Osteoblast (primary cell): Measurements from ENCODE around the gene ADAMTS16. TPM values are rescaled to one million over a fixed set of nuclear protein-coding genes. Genes with fewer than 3 reads are reported as not detected.

Experiments
- DNase-seq: peaks from one replicate; pipeline ENCODE4 v3.0.0; 2011; ENCODE audit warnings: low spot score, mixed read lengths; ENCODE audit not compliant: insufficient read length; ENCODE audit errors: missing footprints
- H2AFZ ChIP-seq: 2 replicates; pipeline ENCODE4 v1.6.0; 2011; ENCODE audit warnings: mild to moderate bottlenecking, low read length
- H3K27ac ChIP-seq: 2 replicates; pipeline ENCODE4 v1.5.1; 2011; ENCODE audit warnings: mild to moderate bottlenecking, low read depth, low read length, moderate library complexity
- H3K27me3 ChIP-seq: 2 replicates; pipeline ENCODE4 v1.6.0; 2012; ENCODE audit warnings: mild to moderate bottlenecking, control low read depth, inconsistent platforms, low read length, moderate library complexity; ENCODE audit not compliant: insufficient read depth
- H3K36me3 ChIP-seq: 2 replicates; pipeline ENCODE4 v1.5.1; 2011; ENCODE audit warnings: mild to moderate bottlenecking, low read length, control low read depth, moderate library complexity; ENCODE audit not compliant: insufficient read depth
- H3K4me1 ChIP-seq: 2 replicates; pipeline ENCODE4 v1.5.1; 2011; ENCODE audit warnings: mild to moderate bottlenecking, low read length, control low read depth, moderate library complexity; ENCODE audit not compliant: insufficient read depth
- H3K4me2 ChIP-seq: 2 replicates; pipeline ENCODE4 v1.6.0; 2011; ENCODE audit warnings: mild to moderate bottlenecking, low read length; ENCODE audit not compliant: insufficient read depth
- H3K4me3 ChIP-seq: fragments of 200-600 bp; sonication (generic); 3 replicates; pipeline ENCODE4 v1.5.1; 2012; ENCODE audit warnings: mild to moderate bottlenecking, low read length, inconsistent platforms; ENCODE audit not compliant: insufficient read depth
- H3K79me2 ChIP-seq: 2 replicates; pipeline ENCODE4 v1.6.0; 2012; ENCODE audit warnings: mild to moderate bottlenecking, low read length, control low read depth, inconsistent platforms; ENCODE audit not compliant: insufficient read depth
- H3K9me3 ChIP-seq: 2 replicates; pipeline ENCODE4 v1.5.1; 2011; ENCODE audit warnings: low read depth, low read length, control low read depth
- H4K20me1 ChIP-seq: 2 replicates; pipeline ENCODE4 v1.6.0; 2012; ENCODE audit warnings: mild to moderate bottlenecking, low read length, control low read depth; ENCODE audit not compliant: insufficient read depth
- small RNA-seq: library from RNA; depleted of rRNA; stranded (forward); fragments of <200 nt; gene quantifications from one replicate; pipeline ENCODE3, GENCODE V24; 2012
- total RNA-seq: library from RNA; depleted of rRNA; stranded (reverse); fragments of >200 nt; gene quantifications from 2 replicates; pipeline ENCODE4 v1.2.3, GENCODE V29; 2012
- TF ChIP-seq, protein P1 (sequence below): IDR thresholded peaks from 2 replicates; pipeline ENCODE4 v1.5.1; 2011; ENCODE audit warnings: mild to moderate bottlenecking, low read depth, low read length, moderate library complexity; ENCODE audit errors: extremely low read depth

ADAMTS16 gene
- total RNA-seq, 1 donor = 1.4 TPM

DNA sequence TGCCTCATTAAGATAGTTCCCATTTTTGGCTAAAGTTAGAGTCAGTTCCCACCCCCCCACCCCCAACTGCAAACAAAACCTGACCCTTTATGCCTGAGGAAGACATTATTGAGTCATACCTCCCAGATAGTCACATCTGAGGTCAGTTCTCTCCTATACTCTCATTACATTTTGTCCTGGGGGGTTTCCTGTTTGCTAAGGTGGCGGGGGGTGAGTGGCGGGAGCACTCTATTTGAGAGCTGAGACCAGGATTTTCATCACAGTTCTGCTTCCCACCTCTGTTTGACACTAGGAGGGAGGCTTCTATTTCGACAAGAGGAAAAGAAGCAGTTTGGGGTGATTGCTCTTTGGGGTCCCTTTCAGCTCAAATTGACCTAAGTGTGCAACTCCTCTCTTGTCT, 222.9 kb downstream of the ADAMTS16 start:
- TF ChIP-seq, protein P1, sequence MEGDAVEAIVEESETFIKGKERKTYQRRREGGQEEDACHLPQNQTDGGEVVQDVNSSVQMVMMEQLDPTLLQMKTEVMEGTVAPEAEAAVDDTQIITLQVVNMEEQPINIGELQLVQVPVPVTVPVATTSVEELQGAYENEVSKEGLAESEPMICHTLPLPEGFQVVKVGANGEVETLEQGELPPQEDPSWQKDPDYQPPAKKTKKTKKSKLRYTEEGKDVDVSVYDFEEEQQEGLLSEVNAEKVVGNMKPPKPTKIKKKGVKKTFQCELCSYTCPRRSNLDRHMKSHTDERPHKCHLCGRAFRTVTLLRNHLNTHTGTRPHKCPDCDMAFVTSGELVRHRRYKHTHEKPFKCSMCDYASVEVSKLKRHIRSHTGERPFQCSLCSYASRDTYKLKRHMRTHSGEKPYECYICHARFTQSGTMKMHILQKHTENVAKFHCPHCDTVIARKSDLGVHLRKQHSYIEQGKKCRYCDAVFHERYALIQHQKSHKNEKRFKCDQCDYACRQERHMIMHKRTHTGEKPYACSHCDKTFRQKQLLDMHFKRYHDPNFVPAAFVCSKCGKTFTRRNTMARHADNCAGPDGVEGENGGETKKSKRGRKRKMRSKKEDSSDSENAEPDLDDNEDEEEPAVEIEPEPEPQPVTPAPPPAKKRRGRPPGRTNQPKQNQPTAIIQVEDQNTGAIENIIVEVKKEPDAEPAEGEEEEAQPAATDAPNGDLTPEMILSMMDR = no peak
- no peak for DNase-seq
- Histone ChIP-seq H3K79me2 (no peaks in the 10 kb centered on the region), H3K27me3 (no peaks in the 10 kb centered on the region), H3K27ac (no peak overlapping the region), H3K36me3 (no peaks in the 10 kb centered on the region), H3K4me2 (no peak overlapping the region), H4K20me1 (no peaks in the 10 kb centered on the region), H2AFZ (no peak overlapping the region), H3K9me3 (no peaks in the 10 kb centered on the region), H3K4me3 (no peak overlapping the region), H3K4me1 (no peaks in the 10 kb centered on the region)

DNA sequence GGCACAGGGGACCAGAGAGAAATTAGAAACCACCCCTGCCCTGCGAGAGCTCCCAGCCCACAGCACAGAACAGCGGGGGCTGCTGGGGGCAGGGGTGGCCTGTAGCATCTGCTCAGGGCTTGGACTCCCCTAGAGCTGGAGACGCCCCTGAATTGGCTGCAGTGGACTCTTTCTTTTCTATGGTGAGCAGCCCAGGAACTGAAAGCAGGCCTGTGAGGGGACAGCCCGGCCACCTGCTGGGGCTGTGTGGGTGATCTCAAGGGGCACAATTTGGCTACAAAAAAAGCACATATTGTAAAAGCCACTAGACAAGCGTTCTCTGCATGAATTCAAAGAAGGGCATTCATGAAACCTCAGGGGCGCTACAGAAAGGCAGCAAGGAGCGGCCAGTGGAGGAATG, 224.8 kb downstream of the ADAMTS16 start:
- Histone ChIP-seq H3K9me3 (no peaks in the 10 kb centered on the region), H3K4me1 (no peaks in the 10 kb centered on the region), H2AFZ (no peak overlapping the region), H3K27me3 (no peaks in the 10 kb centered on the region), H3K4me3 (no peak overlapping the region), H3K36me3 (no peaks in the 10 kb centered on the region), H3K27ac (no peak overlapping the region), H4K20me1 (no peaks in the 10 kb centered on the region), H3K79me2 (no peaks in the 10 kb centered on the region), H3K4me2 (no peak overlapping the region)
- TF ChIP-seq, protein P1 = no peak
- DNase-seq = no peak

DNA sequence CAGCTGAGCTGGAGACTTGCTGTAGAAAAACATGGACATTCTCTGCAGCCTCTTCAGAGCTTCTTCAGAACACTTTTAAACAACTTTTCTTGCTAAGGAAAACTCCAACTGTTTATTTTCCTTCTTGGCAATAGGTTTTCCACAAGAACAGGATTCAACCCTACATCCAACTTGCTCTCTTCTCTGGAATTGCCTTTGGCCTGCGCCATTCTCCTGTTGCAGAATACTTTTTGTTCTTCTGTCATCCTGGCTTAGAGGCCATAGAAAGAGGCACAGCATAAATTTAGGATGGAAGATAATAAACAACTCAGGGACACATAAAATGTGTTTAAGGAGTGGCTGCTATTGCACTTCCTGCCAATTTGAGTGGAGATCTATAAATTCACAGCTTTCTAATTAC, 227.6 kb downstream of the ADAMTS16 start:
- Histone ChIP-seq H3K4me1 (no peaks in the 10 kb centered on the region), H2AFZ (no peak overlapping the region), H3K79me2 (no peaks in the 10 kb centered on the region), H3K36me3 (no peaks in the 10 kb centered on the region), H3K27ac (no peak overlapping the region), H3K4me2 (no peak overlapping the region), H4K20me1 (no peaks in the 10 kb centered on the region), H3K4me3 (no peak overlapping the region), H3K27me3 (no peaks in the 10 kb centered on the region), H3K9me3 (no peaks in the 10 kb centered on the region)
- TF ChIP-seq, protein P1 = no peak
- DNase-seq = no peak

DNA sequence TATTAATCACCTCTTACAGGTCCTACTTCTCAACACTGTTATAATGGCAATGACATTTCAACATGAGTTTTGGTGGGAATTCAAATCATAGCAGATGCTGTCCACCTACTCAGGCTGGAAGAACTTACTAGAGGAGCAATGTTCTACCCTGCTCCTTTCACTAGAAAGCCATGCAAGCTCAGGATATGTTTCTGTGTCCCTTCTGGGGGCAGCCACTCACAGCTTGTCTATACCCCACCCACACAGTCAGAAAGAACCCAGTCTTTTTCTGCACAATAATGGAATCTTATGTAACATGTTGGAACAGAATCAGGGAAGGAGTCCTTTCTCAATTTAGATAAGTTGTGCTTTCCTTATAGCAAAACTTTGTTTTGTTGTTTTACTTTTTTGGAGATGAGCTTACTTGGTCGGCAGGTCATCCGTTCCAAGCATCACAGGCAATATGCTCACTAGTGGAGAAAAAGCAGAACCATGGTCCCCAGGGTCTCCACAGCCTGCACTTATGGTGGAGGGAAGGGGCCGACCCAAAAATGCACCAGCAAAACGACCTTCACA, 229.0 kb downstream of the ADAMTS16 start:
- H3K9me3 ChIP-seq = no peaks in the 10 kb centered on the region
- TF ChIP-seq, protein P1 = no peak
- H2AFZ ChIP-seq = no peak overlapping the region
- no peak overlapping the region for H3K4me2 ChIP-seq
- H3K4me1 ChIP-seq = peaks cover 10% of the 10 kb centered on the region
- no peaks in the 10 kb centered on the region for H3K79me2 ChIP-seq
- no peaks in the 10 kb centered on the region for H4K20me1 ChIP-seq
- no peak overlapping the region for H3K4me3 ChIP-seq
- H3K27me3 ChIP-seq = no peaks in the 10 kb centered on the region
- no peak overlapping the region for H3K27ac ChIP-seq
- H3K36me3 ChIP-seq = no peaks in the 10 kb centered on the region
- no peak for DNase-seq

Small RNA genes within 50 kb of the gene (small RNA-seq; reads per million reads assigned to genes)
- gene RN7SKP73 = not detected
